NOMO-1 treated with dmso at 0.1 percent for 144 hours (cell line): Measurements from ENCODE around the gene FCHO1.

Source experiments
- DNase-seq: peaks from one replicate; lab custom pipeline; 2025; ENCODE audit not compliant: unreplicated experiment; lab: John Stamatoyannopoulos, UW

Gene FCHO1

GRCh38 chr19:17824339-17824738 lies 73.1 kb downstream of the FCHO1 start:
- no peak for DNase-seq

- DNase-seq = no peak
Observed at GRCh38 chr19:17826508-17827056, 75.3 kb downstream of the FCHO1 start.

- no peak for DNase-seq
Observed at GRCh38 chr19:17829855-17830566, 78.7 kb downstream of the FCHO1 start.

GRCh38 chr19:17830567-17831418 lies 79.5 kb downstream of the FCHO1 start:
- DNase-seq = no peak

GRCh38 chr19:17831419-17831888 lies 80.2 kb downstream of the FCHO1 start:
- no peak for DNase-seq

GRCh38 chr19:17832443-17833208 lies 81.3 kb downstream of the FCHO1 start:
- DNase-seq = no peak

GRCh38 chr19:17834350-17835181 lies 83.3 kb downstream of the FCHO1 start:
- no peak for DNase-seq

GRCh38 chr19:17835182-17836006 lies 84.1 kb downstream of the FCHO1 start:
- no peak for DNase-seq

GRCh38 chr19:17836530-17836929 lies 85.3 kb downstream of the FCHO1 start:
- DNase-seq = no peak

- no peak for DNase-seq
Observed at GRCh38 chr19:17837972-17838371, 86.7 kb downstream of the FCHO1 start.
